K562 (cell line): ENCODE data around the gene LRP3. TPM values are rescaled to one million over a fixed set of nuclear protein-coding genes. Genes with fewer than 3 reads are reported as not detected.

Source experiments
- ATAC-seq: fragments of 200-7000 bp; cut with Tn5 transposase; 3 replicates; pipeline ENCODE4 v1.9.1; 2020; ENCODE audit warnings: moderate library complexity
- BruUV-seq: library from RNA; stranded (reverse); fragments of 400-500 nt; replicated peaks from 2 replicates; lab custom pipeline; 2021; lab: Mats Ljungman, UMichigan
- CTCF ChIA-PET: fragments of 300-600 bp; formaldehyde crosslinking; extraction: SDS; loops from one replicate; lab custom pipeline; 2021; ENCODE audit warnings: low intra/inter-chr PET ratio; lab: Yijun Ruan, JAX
- POLR2A ChIA-PET: fragments of 300-600, 350-650 bp; sonication (Branson Sonifier 250); formaldehyde crosslinking; extraction: SDS; loops from one replicate; lab custom pipeline; 2021; ENCODE audit warnings: antibody characterized with exemption, inconsistent platforms; lab: Yijun Ruan, JAX
- DNase-seq, 4 experiments: peaks; one replicate each; pipeline versions ENCODE4 v3.0.0 to v3.0.0-alpha.2; 2011 to 2018; ENCODE audit warnings: low spot score in 3 of 4, mixed read lengths in 3 of 4; ENCODE audit errors: extremely low read depth in 1 of 4
- FAIRE-seq: peaks from 2 replicates; lab custom pipeline; 2011; peaks lifted over from hg19 to GRCh38; lab: Jason Lieb, UNC
- H2AFZ ChIP-seq: 2 replicates; pipeline ENCODE4 v1.6.0; 2011; ENCODE audit warnings: low read depth, low read length, control low read depth, inconsistent platforms
- H3K27ac ChIP-seq: fragments of 200-600 bp; 3 replicates; pipeline ENCODE4 v1.8.0; 2011; ENCODE audit warnings: low read depth, mild to moderate bottlenecking, control low read depth, inconsistent platforms, low read length, moderate library complexity, mixed read lengths; ENCODE audit errors: extremely low read depth
- H3K27me3 ChIP-seq, 2 experiments: fragments of 300-600 bp in 1 of 2; 2 replicates in 1 of 2; 3 replicates in 1 of 2; pipeline versions ENCODE4 v1.6.0 to v1.8.0; 2011; ENCODE audit warnings: inconsistent platforms in 2 of 2, low read length in 2 of 2, mild to moderate bottlenecking in 1 of 2, mixed read lengths in 1 of 2, moderate library complexity in 1 of 2; ENCODE audit not compliant: control insufficient read depth in 2 of 2, insufficient read depth in 2 of 2
- H3K36me3 ChIP-seq: fragments of 300-600 bp; 3 replicates; pipeline ENCODE4 v1.8.0; 2011; ENCODE audit warnings: mild to moderate bottlenecking, low read length, inconsistent platforms; ENCODE audit not compliant: control insufficient read depth, insufficient read depth
- H3K4me1 ChIP-seq, 2 experiments: fragments of 200-600 bp in 1 of 2; replicated peaks in 1 of 2; 2 replicates in 1 of 2; 3 replicates in 1 of 2; pipeline versions ENCODE4 v1.5.1 to v1.8.0; 2011; ENCODE audit warnings: inconsistent platforms in 2 of 2, low read length in 2 of 2, mild to moderate bottlenecking in 1 of 2, mixed read lengths in 1 of 2, moderate library complexity in 1 of 2; ENCODE audit not compliant: control insufficient read depth in 2 of 2, insufficient read depth in 2 of 2
- H3K4me2 ChIP-seq: 2 replicates; pipeline ENCODE4 v1.6.1; 2011; ENCODE audit warnings: low read length, control low read depth, inconsistent platforms, mixed read lengths; ENCODE audit not compliant: insufficient read depth
- H3K4me3 ChIP-seq: fragments of 200-600 bp; sonication (generic), shearing (Covaris generic); 2 replicates; pipeline ENCODE4 v1.5.1; 2016; ENCODE audit warnings: control low read depth, inconsistent platforms
- H3K79me2 ChIP-seq: fragments of 200-600 bp; 3 replicates; pipeline ENCODE4 v1.8.0; 2011; ENCODE audit warnings: low read length, inconsistent platforms; ENCODE audit not compliant: control insufficient read depth, insufficient read depth
- H3K9ac ChIP-seq, 2 experiments: 2 replicates each; pipeline versions ENCODE4 v1.6.0 to v1.6.1; 2011; ENCODE audit warnings: low read depth in 2 of 2, low read length in 2 of 2, control low read depth in 1 of 2, inconsistent platforms in 1 of 2, mild to moderate bottlenecking in 1 of 2, mixed read lengths in 1 of 2; ENCODE audit not compliant: insufficient read depth in 1 of 2
- H3K9me1 ChIP-seq: one replicate; pipeline ENCODE4 v1.6.0; 2011; ENCODE audit warnings: inconsistent platforms, mild to moderate bottlenecking, low read length, moderate library complexity; ENCODE audit not compliant: control insufficient read depth, insufficient read depth
- H3K9me3 ChIP-seq: replicated peaks from 2 replicates; pipeline ENCODE4 v1.5.1; 2011; ENCODE audit warnings: low read depth, low read length, inconsistent platforms; ENCODE audit not compliant: control insufficient read depth, insufficient read depth
- H4K20me1 ChIP-seq: replicated peaks from 2 replicates; pipeline ENCODE4 v1.6.1; 2011; ENCODE audit warnings: low read length, inconsistent platforms, mixed read lengths; ENCODE audit not compliant: control insufficient read depth, insufficient read depth
- BRCA1 ChIP-seq, 2 experiments: fragments of 450-650 bp in 1 of 2; sonication (generic) in 1 of 2; formaldehyde crosslinking in 1 of 2; IDR thresholded peaks; 2 replicates each; pipeline versions ENCODE4 v1.5.0 to v1.6.1; 2017 to 2020; ENCODE audit warnings: mild to moderate bottlenecking in 1 of 2, missing genetic modification reagents in 1 of 2
- CEBPB ChIP-seq: fragments of 450-650 bp; IDR thresholded peaks from 2 replicates; pipeline ENCODE4 v1.6.1; 2016; ENCODE audit warnings: missing genetic modification characterization, missing compliant biosample characterization
- DDX20 ChIP-seq: fragments of 450-650 bp; IDR thresholded peaks from 2 replicates; pipeline ENCODE4 v1.6.1; 2016; ENCODE audit warnings: missing genetic modification characterization, low read depth, mild to moderate bottlenecking, missing compliant biosample characterization, moderate library complexity
- ELF2 ChIP-seq: fragments of 250-450 bp; sonication (Bioruptor Pico); IDR thresholded peaks from 2 replicates; pipeline ENCODE4 v1.5.0; 2021; ENCODE audit warnings: mild to moderate bottlenecking
- ILK ChIP-seq: fragments of 450-650 bp; IDR thresholded peaks from 2 replicates; pipeline ENCODE4 v1.6.1; 2016; ENCODE audit warnings: missing genetic modification characterization, low read depth, mild to moderate bottlenecking, missing compliant biosample characterization, moderate library complexity, borderline replicate concordance
- MAFF ChIP-seq: IDR thresholded peaks from 2 replicates; pipeline ENCODE4 v1.6.1; 2012; ENCODE audit warnings: low read length, improper control_type of control experiment
- MEIS2 ChIP-seq: fragments of 450-650 bp; IDR thresholded peaks from 2 replicates; pipeline ENCODE4 v1.6.1; 2014; ENCODE audit warnings: mild to moderate bottlenecking; ENCODE audit not compliant: partially characterized antibody
- NR3C1 ChIP-seq: sonication (generic); formaldehyde crosslinking; IDR thresholded peaks from 2 replicates; pipeline ENCODE4 v1.8.1; 2022; ENCODE audit warnings: missing genetic modification reagents
- PKNOX1 ChIP-seq: fragments of 450-650 bp; IDR thresholded peaks from 2 replicates; pipeline ENCODE4 v1.6.1; 2016
- SIN3B ChIP-seq: fragments of 450-650 bp; IDR thresholded peaks from 2 replicates; pipeline ENCODE4 v1.6.1; 2017; ENCODE audit warnings: low read depth, mild to moderate bottlenecking, moderate library complexity
- TAF1 ChIP-seq: IDR thresholded peaks from 2 replicates; pipeline ENCODE4 v1.6.1; 2011; ENCODE audit warnings: mild to moderate bottlenecking, low read length, moderate library complexity; ENCODE audit not compliant: insufficient read depth, control insufficient read depth, severe bottlenecking; ENCODE audit errors: extremely low read depth
- ZNF174 ChIP-seq: fragments of 250-450 bp; sonication (Bioruptor Pico); IDR thresholded peaks from 2 replicates; pipeline ENCODE4 v1.4.0; 2020; ENCODE audit warnings: mild to moderate bottlenecking
- ZNF347 ChIP-seq: fragments of 450-650 bp; formaldehyde crosslinking; IDR thresholded peaks from 2 replicates; pipeline ENCODE4 v1.4.0; 2020; ENCODE audit warnings: low read depth, mild to moderate bottlenecking, moderate library complexity
- ZNF431 ChIP-seq: sonication (generic); formaldehyde crosslinking; IDR thresholded peaks from 2 replicates; pipeline ENCODE4 v1.8.0; 2022; ENCODE audit warnings: mild to moderate bottlenecking, missing genetic modification reagents
- WGBS: fragments of 100-300 bp; shearing (Covaris generic); methylation state at CpG from one replicate; pipeline ENCODE4 v1.1.6; 2016; ENCODE audit warnings: low coverage, mixed read lengths; ENCODE audit not compliant: insufficient coverage; ENCODE audit errors: missing lambda C conversion rate; 5-methylcytosine and 5-hydroxymethylcytosine counted together
- in situ Hi-C: fragments of 300-500 bp; cut with MboI; formaldehyde crosslinking; loops from 4 replicates; pipeline ENCODE4 v1.15.0; 2018; ENCODE audit warnings: inconsistent platforms, mixed read lengths
- intact Hi-C: fragments of 100-400 bp; cut with micrococcal nuclease; formaldehyde crosslinking; loops from 2 replicates; pipeline ENCODE4 v1.14.2; 2022
- polyA plus RNA-seq, 8 experiments: library from polyadenylated mRNA; depleted of rRNA in 4 of 8; stranded (reverse) in 5 of 8; unstranded in 3 of 8; fragments of >200 nt; fragmentation: Nextera tagmentation in 2 of 8; fragmentation: Illumina TruSeq in 1 of 8; extraction: Ambion mirVana in 2 of 8; extraction: Trizol in 1 of 8; gene quantifications; 2 replicates each; pipeline versions ENCODE4 v1.2.1 to v1.2.3, GENCODE V29; 2011 to 2014; ENCODE audit warnings: inconsistent platforms in 1 of 8, missing spikeins in 1 of 8
- total RNA-seq, 7 experiments: library from RNA; depleted of rRNA in 6 of 7; stranded (reverse); fragments of >200 nt in 6 of 7; fragmentation: Illumina TruSeq in 2 of 7; extraction: Trizol in 2 of 7; gene quantifications; 2 replicates each; pipeline versions ENCODE4 v1.2.1 to v1.2.3, GENCODE V29; 2011 to 2021; ENCODE audit warnings: low replicate concordance in 1 of 7

LRP3 gene
- total and polyA plus RNA-seq, 9 of the 15 experiments (the other 6 are each of a cell fraction or from before 2014, with no cell fraction given) = 0.29 TPM; not detected in 8

- TF ChIP-seq BRCA1 (IDR thresholded peaks at IDR 0.05) (no peak), BRCA1 (CRISPR knock-in tag; IDR thresholded peaks at IDR 0.05) (no peak), CEBPB (tag) (no peak), ZNF431 (CRISPR knock-in tag) (no peak), PKNOX1 (peak; percentile 55), MEIS2 (peak; percentile 56)
These were observed 37.8 kb upstream of the LRP3 start (continued) for GRCh38 chr19:33156334-33156733.

GRCh38 chr19:33157906-33158305, 36.2 kb upstream of the LRP3 start:
- ChIA-PET POLR2A (interaction anchor here (1.4 kb wide), 1 partner anchor 18 kb away, joined by 6 read pairs; no protein-coding TSS in a partner anchor), CTCF (no interaction called here)
- no peaks in the 10 kb centered on the region; a peak in 1 of 5 replicates for H3K4me1 ChIP-seq

More at GRCh38 chr19:33157906-33158305, 36.2 kb upstream of the LRP3 start:
- TF ChIP-seq TAF1 (no peak), NR3C1 (no peak), ELF2 (CRISPR knock-in tag) (no peak), ZNF347 (no peak), ILK (no peak), MAFF (no peak), SIN3B (no peak), DDX20 (no peak), ZNF174 (no peak)
- TF ChIP-seq, all 486 proteins: peak for 0
- FAIRE-seq = no peak
- Histone ChIP-seq H2AFZ (no peak overlapping the region; the same call in 1 of the 2 replicates), H4K20me1 (no peaks in the 10 kb centered on the region), H3K9me3 (no peaks in the 10 kb centered on the region), H3K27me3 (no peaks in the 10 kb centered on the region), H3K36me3 (no peaks in the 10 kb centered on the region), H3K4me3 (no peak overlapping the region), H3K9me1 (no peaks in the 10 kb centered on the region), H3K79me2 (no peaks in the 10 kb centered on the region), H3K4me2 (no peak overlapping the region), H3K9ac (peak overlapping the region in 1 of 2 experiments; percentile 35; a peak in 1 of 4 replicates), H3K27ac (no peak overlapping the region)
- 8% methylated on average over 3 of the region's 3 CpGs for whole genome bisulfite sequencing
- no TSS peak for BruUV-seq
- DNase-seq = no peak
- ATAC-seq = no peak
- in situ Hi-C loops = no loop called here
- intact Hi-C loops = no loop called here
